DMS79 (cell line): ENCODE measurements around the gene HLA-A.

Experiments
- DNase-seq: peaks from one replicate; lab custom pipeline; 2025; lab: John Stamatoyannopoulos, UW

HLA-A gene

DNA sequence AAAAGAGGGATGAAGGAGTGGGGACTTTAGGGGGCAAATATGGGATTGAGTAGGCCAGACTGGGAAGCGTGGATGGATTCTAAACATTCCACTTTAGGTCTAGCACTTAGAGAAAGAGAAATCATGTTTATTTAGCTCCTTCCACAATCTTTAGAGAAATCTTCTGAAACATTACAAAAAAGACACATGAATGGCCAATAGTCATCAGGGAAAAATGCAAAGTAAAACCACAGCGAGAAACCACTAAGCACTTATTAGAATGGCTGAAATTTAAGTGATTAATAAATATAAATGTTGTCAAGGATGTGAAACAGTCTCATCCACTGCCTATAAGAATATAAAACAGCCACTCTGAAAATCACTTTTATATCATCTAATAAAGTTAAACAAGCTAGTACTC is 46.9 kb downstream of the HLA-A start:
- DNase-seq = no peak

DNA sequence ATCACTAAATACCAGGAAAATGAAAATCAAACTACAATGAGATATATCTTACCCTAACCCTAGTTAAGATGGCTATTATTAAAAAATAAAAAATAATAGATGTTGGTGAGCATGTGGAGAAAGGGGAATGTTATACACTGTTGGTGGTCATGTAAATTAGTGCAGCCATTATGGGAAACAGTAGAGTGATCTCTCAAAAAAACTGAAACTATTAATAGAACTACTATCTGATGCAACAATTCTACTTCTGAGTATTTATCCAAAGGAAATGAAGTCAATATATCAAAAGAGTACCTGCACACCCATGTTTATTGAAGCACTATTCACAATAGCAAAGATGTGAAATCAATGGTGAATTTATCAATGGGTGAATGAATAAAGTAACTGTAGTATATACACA is 48.6 kb downstream of the HLA-A start:
- no peak for DNase-seq

DNA sequence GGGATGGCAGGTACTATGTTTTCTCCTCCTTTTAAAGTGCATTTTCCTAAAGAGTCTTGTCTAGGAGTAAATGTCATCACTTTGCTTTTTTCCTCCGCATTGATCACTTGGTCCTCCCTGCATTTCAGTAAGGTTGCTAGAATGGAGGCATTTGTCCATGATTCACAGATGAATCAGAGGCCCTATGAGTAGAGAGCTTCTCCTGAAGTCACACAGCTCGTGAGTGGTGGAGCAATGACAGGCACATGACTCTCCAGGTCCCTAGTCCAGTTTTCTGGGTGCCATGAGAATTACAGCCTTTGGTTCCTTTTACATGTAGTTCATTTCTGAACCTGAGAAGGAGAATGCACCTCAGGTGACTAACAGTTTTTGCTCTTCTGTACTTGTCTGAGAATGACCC is 50.5 kb downstream of the HLA-A start:
- no peak for DNase-seq

DNA sequence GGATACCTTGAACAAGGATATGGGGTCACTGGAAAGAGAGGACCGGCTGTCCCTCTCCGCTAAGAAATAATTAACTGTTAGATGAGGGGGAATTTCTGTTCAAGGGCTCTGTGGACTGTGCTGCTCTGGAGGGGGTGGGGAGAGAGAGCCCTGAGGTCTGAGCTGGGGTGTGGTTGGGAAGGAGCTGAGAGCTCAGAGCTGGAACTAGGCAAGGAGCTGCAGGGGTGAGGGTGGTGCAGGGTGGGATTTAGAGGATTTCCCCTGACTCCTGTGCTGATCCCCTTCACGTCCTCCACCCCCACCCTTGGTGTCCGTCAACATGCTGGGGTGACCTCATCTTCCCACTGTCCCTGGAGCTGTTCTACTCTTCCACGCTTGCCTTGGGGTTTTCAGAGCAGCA is 52.5 kb downstream of the HLA-A start:
- no peak for DNase-seq

DNA sequence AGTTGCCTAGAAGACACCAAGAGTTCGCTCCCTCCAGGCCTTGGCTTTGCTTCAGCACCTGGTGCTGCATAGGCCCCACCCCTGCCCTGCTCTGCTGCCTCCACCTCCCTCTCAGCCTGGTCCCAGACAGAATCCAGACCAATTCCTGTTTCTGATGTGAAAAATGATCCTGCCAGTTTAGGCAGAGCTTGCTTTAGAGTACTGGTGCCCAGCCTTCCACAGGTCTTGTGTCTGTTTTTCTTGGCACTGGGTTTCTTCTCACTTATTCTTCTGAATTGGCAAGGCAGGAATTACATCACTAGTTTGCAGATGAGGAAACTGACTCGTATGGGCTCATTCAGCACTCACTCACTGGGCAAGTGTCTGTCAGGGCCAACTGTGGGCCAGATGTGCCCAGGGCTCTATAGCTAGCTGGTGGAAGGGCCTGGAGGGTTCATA is 53.0 kb downstream of the HLA-A start:
- no peak for DNase-seq
